NOMO-1 treated with DMSO at 0.1 percent for 48 hours (cell line): ENCODE data around the gene STX3.
"Not testable (repeated sequence)": the region's sequence is repeated elsewhere in the genome, so short reads cannot be mapped to it uniquely, and the experiment has no call there.

Experiments
- DNase-seq: peaks from one replicate; lab custom pipeline; 2025; ENCODE audit not compliant: unreplicated experiment; lab: John Stamatoyannopoulos, UW

STX3 gene

DNA sequence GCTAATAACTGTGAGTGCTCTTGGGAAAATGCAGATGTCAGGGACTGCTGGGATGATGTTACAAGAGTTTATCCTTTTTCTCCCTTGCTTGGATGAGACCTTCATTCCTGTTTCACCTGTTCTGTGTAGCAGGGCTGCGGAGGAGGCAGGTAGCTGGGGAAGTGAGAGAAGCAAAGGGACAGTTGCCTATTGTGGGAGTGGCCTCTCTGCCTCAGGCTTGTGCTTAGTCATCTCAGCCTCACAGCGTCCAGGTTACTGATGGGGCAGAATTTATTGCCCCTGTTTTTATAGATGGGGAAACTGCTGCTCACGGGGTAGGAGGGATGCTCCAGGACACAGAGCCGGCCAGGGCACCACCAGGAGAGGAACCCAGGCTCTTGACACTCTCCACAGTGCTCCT, 1.7 kb downstream of the STX3 start:
- DNase-seq, result peak; percentile 72

DNA sequence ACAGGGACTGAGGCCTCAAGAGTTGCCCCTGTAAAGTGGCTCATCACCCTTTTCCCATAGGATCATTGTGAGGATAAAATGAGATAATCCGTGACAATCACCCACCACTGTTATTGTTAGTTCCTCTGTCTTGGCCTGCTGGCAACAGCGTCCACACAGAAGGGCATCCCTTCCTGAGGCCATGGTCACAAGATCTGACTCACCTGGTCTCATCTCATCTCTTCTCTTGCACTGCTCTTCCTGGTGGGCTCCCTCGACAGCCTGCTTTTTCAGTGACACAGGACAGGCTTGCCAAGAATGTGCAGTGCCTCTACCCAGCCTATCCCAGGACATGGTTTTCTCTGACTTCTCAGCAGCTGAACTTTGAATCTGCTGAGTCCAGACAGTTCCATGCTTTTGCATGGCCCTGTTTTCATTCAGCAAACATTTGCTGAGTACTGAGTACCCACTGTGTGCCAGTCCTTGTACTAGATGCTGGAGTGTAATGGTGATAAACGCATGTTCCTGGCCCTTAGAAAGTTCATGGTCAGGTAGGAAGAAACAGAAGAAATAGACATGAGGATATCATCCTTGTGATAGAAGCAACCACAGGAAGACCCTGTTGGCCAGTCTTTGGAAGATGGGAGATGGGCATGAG, 3.3 kb downstream of the STX3 start:
- DNase-seq, result no peak

DNA sequence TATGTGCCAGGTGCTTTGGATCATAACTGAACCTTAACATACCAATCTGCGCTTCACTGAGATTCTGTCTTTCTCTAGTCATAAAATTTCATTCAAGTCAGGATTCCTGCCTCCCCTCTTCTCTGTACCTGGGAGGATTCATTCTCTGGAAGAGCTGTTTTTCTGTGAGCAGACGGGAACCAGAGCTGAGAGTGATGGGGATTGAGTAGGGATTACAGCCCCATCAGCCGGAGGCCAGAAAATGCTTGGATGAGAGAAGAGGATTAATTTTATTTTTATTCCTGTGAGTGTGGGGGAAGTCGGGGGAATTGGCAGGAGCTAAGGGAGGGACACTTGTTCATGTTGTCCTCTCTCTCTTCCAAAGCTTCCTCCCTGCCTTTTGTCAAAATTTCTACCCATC, 4.7 kb downstream of the STX3 start:
- no peak for DNase-seq

DNA sequence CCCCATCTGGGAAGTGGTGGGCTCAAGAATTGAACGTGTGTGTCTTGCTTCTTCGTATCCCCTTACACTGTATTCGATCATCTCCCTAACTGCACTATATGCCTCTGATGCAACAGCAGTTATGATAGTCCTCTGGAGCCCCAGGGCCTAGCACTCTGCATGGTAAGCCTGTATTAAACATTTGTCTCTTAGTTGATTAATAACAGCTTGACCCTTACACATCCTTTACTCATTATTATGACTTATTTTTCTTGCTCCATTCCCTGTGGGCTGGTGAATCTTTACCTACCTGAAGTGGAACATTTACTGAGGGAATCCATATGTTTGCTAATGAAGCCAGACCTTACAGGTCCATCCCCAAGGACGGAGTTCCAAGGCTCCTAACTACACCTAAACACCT, 5.6 kb downstream of the STX3 start:
- no peak for DNase-seq

DNA sequence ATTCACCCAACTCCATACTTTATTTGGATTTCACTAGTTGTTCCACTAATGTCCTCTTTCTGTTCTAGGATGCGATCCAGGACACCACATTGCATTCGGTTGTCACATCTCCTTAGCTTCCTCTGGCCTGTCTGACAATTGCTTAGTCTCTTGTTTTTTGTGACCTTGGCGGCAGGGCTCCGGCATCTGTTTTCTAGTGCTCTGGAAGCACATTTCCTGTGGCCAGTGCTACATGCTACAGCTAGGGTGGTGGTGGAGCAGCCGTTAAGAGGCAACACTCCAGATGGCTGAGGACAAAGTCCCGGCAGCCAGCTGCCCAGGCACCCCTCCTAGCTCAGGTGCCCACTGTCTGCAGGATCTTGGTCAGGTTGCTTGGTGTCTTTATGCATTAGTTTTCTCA, 6.8 kb downstream of the STX3 start:
- no peak for DNase-seq

DNA sequence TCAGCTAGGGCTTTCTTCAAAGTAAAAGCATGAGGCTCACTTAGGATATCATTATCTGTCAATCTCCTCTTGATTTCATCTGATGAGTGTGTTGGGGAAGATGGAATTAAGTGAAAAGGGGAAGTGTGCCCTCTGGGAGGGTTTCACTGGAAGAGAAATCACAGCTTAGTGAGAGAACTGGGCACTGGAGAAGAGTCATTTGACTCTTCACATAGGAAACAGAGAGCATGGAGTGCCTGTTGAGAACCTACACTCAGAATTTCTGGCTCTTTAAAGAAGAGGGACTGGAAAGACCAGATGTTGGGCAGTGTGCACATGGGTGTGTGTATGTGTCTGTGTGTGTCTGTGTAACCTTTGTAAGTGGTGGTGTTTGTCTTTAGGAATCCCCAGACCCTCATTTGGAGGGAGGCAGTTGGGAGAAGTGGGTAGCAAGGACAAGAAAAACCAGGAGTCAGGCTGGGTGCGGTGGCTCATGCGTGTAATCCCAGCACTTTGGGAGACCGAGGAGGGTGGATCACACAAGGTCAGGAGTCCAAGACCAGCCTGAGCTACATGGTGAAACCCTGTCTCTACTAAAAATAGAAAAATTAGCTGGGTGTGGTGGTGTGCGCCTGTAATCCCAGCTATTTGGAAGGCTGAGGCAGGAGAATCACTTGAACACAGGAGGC, 10.0 kb downstream of the STX3 start:
- peak; percentile 17 for DNase-seq

DNA sequence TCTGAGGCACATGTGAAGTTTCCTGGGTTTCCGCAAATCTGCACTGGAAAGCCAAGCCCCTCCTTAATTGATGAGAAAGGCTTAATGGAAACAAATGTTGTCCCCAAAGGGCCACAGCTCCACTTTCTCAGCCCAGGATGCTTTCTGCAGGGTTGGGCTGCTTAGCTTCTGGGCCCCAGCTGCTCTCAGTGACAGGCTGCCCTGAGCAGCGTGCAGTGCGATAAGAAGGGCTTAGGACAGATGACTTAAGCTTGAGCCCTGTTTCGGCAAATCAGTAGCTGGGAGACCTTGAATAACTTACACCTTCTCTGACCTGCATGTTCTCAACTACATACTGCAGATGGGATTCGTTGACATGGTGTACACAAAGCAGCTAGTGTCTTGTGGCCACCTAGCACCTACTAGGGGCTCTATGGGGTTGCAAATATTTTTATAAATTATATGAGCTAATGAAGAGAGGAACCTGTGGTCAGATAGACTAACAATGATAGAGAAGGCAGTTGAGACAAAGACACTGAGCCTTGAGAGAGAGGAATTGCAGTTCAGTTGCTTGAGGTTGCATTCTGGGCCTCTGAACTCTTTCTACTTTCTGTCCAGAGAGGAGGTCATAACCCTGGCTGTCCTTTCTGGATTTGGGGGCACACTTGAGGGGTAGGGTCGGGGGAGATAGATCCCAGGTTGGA, 11.5 kb downstream of the STX3 start:
- DNase-seq, result no peak

DNA sequence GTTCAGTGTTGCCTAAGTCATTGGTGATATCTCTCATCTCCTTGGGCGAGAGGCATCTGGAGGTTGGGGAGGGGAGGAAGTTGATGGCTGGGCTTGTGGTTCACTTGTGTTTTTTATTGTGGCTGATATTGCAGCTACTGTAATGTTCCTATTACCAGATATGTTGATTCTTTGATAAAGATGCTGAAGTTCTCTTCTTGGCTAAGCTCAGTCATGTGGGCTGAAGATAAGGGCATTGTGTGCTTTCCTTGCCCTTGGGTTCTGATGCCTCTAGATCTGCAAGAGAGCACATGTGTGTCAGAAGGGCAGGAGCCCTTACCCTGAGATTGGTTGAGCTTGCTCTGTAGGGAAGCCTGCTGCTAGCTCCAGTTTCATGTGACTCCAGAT, 12.0 kb downstream of the STX3 start:
- peak; percentile 25 for DNase-seq

DNA sequence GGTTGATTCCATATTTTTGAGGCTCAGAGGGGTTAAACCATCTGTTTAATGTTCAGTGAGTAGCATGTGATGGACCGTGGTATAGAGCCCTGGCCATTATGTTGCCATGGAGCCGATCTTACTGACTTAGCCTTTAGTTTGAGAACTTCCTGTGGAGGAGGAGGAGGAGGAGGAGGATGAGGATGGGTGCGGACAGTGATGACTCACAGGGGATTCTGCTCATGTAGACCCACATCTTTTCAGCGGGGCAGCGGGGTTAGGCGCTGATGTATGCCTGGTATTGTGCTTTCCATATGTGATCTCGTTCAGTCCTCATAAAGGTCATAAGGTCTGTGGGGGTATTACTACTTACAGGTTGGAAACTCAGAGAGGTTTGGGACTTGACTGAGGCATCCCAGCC, 13.9 kb downstream of the STX3 start:
- DNase-seq, result no peak

DNA sequence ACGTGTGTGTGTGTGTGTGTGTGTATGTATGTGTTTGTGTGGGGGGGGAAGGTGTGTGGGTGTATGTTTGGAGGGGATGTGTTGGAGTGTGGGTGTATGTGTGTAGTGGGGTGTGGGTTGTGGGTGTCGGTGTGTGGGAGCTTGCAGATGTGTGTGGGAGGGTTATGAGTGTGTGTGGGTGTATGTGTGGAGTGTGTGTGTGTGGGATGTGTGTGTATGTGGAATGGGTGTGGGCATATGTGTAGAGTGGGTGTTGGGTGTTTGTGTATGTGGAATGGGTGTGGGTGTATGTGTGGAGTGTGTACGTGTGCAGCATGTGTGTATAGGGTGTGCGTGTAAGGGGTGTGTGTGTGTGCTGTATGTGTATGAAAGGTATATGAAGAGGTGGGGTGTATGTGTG, 14.7 kb downstream of the STX3 start:
- no peak for DNase-seq

DNA sequence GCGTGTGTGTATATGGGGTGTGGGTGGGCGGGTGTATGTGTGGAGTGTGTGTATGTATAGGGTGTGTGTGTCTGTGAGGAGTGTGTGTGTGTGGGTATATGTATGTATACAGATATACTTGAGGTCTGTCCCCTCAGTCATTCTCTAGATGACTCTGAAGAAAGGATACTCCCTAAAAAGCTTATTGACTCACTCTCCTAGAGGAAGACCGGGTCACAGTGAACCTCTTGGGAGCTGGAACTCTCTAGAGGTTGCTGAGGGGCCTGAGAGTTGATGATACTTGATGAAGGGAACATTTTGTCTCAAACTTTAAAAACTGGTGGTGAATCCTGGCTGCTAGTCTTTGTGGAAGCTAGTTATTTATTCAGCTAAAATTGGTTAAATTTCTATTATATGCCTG, 15.1 kb downstream of the STX3 start:
- no peak for DNase-seq

DNA sequence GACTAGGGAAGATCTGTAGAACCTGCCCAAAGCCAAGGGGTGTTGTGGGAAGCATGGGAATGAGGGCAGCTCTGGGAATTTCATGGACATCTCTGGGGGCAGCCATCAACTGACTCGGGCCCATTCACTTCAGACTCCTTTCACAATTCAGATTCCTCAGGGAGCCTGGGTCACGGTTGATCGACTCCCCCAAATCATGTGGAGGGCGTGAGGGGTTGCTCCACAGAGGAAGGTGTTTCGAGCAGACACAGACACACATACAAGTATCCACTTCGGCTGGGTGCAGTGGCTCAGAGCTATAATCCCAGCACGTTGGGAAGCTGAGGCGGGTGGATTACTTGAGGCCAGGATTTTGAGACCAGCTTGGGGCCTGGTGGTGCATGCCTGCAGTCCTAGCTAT, 15.7 kb downstream of the STX3 start:
- no peak for DNase-seq

DNA sequence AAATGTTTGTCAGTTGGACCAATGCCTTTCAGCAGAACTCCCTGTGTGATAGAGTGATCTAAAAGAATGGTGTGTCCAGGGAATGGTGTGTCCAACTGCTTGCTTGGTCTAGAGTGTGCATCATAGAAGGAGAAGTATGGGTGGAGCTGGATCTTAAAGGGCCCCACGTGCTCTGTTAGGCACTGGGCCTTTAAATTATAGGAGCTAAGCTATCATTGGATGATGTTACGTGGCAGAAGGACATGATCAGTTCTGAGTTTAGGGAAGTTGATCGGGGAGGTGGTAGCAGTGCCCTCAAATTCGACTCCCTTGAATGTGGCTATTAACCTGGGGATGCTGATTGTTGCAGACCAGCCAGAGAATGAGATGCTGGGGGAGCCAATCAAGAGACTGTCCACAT, 16.4 kb downstream of the STX3 start:
- DNase-seq, result peak; percentile 69

DNA sequence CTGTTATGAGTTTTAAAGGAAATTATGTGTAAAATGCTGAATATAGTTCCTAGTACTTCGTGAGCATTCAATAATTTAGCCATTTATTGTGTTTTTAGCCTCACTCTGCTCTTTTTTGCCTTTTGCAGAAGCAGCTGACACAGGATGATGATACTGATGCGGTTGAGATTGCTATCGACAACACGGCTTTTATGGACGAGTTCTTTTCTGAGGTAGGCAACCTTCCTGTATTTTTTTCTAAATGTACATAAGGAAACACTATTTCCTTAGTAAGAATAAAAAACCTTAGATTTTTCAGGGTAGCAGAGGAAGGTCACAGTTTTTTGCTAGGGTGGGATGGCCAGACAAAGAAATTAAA, 17.9 kb downstream of the STX3 start:
- no peak for DNase-seq

DNA sequence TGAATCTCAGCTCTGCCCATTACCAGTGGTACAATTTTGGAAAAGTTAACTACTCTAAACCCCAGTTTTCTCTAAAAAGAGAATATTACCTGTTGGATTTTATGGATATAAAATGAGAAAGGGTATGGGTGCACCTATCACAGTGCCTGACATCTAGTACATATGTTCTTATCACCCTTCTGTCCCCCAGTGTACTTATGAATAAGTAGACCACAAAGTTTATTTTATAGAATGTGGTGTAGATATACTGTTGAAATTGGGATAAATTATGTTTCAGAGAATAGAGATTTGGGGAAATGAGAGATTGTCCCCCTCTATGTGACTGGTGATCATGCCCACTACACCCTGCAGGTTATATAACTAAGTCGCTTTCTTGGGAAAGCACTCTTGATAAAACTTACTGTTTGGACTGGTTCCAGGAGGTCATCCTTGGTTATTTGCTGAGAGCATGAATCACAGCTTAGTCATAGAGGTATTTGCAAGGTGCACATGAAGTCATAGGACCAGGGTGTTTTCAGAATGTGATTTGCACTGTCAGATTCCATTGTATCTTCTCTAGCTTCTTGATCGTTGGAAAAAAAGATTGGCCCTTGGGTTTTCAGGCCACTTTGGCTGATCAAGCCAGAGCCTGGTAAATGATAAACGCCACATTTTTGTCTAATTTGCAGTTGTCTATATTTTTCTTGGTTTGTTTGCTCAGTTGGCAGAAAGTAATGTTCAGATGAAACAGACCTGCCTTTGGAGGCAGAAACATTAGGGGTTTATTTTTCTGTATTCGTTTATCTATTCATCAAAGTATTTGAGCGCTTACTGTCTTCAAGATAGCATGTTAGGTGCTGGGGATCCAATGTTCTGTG, 21.3 kb downstream of the STX3 start:
- DNase-seq, result no peak

DNA sequence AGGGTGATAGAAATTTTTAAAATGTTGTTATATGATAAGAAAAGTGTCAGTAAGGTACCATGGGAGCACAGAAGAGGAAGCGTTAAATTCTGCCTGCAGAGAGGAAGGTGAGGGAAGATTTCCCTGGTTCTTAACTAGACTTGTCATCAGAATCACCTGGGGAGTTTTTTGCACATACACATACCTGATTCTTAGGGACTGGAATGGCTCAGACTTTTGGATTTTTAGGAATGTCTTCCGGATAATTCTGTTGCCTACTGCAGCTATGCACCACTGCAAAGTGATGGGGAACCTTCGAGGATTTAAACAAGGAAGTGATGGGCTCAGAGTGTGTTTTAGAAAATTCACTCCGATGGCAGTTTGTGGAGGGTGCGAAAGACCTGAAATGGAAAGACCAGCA, 21.9 kb downstream of the STX3 start:
- no peak for DNase-seq

DNA sequence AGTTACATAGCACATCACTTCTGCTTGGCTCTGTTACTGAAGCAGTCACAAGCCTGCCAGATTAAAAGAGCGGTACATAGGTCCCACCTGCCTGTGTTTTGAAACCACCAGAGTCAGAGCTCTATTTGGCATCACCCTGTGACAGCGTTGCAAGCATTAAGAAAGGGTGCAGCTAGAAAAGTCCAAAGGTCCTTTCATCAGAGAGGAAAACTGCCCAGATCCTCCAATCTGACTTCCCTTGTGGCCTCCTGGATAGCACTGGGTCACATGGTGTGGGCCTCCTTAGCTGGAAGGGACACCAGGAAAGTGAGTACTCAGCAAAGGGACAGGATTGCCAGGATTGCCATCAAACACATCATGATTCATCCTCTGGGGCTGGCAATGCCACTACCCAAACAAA, 22.9 kb downstream of the STX3 start:
- DNase-seq, result no peak

DNA sequence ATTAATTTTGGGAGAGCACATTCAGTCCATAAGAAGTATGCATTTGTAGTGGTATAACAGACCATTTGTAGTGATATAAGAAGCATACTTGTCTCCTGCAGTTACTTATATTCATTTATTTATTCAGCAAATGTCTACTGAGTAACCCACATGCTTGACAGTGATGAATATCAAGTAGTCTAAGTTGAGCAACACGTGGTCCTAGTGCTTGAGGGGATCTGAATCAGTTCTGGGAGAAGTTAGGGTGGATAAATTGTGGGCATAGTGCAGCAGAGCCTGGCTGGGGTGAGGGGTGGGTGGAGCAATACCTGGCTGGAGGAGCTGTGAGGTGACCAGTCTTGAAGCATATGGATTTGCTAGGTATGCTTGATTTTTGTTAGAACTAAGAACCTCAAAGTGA, 24.3 kb downstream of the STX3 start:
- DNase-seq, result no peak

DNA sequence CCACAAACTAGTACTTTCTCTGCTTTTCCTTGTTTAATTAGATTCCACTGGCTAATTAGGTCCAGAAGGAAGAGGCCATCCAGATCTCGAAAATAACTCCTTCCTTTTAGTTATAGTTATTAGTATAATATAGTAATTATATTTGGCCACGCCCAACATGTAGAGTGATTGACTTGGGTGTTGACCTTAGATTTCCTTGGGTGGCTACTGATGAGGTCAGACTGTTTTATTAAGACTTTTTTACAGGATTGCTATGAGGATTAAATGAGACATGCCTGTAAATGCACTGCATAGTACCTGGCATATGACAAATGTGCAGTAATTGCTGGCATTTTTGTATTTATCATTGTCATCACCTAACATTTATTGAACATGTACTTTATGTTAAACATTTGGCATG, 26.9 kb downstream of the STX3 start:
- DNase-seq, result no peak

DNA sequence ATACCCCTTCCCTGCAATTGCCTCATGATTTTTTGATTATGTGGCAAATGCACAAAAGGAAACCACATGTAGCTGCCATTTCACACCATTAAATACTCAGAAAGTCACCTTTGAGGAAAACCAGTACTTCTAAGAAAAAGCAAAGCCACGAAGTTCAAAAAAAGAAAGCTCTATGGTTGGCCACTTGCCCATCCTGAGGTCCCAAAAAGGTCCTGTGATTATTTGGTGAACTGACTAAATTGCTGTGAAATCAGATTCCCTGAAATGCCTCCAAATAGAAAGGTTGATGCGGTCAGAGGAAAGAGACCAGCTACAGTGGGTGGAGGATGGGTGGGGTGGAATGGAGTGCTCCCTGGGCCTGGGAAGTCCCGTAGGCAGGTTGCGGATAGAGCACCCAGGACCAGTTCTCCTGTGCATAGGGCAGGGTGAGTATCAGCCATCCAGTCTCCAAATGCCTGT, 28.5 kb downstream of the STX3 start:
- DNase-seq, result no peak

DNA sequence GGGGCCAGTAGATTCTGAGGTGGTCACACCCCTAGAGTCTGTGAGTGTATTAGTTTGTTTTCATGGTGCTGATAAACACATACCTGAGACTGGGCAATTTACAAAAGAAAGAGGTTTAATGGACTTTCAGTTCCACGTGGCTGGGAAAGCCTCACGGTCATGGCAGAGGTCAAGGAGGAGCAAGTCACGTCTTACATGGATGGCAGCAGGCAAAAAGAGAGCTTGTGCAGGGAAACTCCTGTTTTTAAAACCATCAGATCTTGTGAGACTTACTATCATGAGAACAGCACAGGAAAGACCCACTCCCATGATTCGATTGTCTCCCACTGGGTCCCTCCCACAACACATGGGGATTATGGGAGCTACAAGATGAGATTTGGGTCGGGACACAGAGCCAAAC, 29.3 kb downstream of the STX3 start:
- not testable (repeated sequence) for DNase-seq

DNA sequence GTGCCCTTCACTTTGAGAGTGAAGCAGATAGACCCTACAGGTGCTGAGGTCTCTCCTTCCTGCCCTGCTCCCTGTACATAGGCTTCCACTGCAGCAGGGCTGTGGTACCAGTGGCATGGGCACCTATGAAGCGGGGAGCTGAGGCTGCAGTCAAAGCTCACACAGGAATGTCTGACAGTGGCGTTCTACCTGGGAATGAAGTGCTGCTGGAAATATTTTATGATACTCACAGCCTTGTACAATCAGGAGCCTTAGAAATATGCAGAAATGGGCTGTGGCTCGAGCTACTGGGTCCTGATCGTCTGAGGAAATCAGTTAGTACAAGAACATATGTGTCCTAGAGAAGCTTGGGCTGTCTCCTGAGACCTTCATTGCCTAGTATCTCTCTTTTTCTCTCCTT, 30.6 kb downstream of the STX3 start:
- no peak for DNase-seq
